Panc1 (cell line): ENCODE results near the gene ZNF785.
A peak's percentile ranks its signal among the peaks of the same experiment; 100 is the strongest.

Experiments used
- POLR2AphosphoS5 ChIP-seq: IDR thresholded peaks from 2 replicates; pipeline ENCODE4 v1.6.1; 2012; ENCODE audit warnings: mild to moderate bottlenecking, low read depth, low read length, moderate library complexity
- TCF7L2 ChIP-seq: IDR thresholded peaks from 2 replicates; pipeline ENCODE4 v1.6.1; 2011; ENCODE audit warnings: mild to moderate bottlenecking, low read depth, low read length, inconsistent platforms
- TF ChIP-seq, protein P1 (sequence below): fragments of 450-650 bp; IDR thresholded peaks from 2 replicates; pipeline ENCODE4 v1.5.1; 2017; ENCODE audit warnings: mild to moderate bottlenecking
- TF ChIP-seq, protein P2 (sequence below), 2 experiments: IDR thresholded peaks; 2 replicates each; pipeline ENCODE4 v1.6.1; 2011 to 2012; ENCODE audit warnings: low read depth in 2 of 2, control low read depth in 1 of 2, low read length in 1 of 2, mild to moderate bottlenecking in 1 of 2, moderate library complexity in 1 of 2; ENCODE audit not compliant: insufficient read depth in 1 of 2

DNA sequence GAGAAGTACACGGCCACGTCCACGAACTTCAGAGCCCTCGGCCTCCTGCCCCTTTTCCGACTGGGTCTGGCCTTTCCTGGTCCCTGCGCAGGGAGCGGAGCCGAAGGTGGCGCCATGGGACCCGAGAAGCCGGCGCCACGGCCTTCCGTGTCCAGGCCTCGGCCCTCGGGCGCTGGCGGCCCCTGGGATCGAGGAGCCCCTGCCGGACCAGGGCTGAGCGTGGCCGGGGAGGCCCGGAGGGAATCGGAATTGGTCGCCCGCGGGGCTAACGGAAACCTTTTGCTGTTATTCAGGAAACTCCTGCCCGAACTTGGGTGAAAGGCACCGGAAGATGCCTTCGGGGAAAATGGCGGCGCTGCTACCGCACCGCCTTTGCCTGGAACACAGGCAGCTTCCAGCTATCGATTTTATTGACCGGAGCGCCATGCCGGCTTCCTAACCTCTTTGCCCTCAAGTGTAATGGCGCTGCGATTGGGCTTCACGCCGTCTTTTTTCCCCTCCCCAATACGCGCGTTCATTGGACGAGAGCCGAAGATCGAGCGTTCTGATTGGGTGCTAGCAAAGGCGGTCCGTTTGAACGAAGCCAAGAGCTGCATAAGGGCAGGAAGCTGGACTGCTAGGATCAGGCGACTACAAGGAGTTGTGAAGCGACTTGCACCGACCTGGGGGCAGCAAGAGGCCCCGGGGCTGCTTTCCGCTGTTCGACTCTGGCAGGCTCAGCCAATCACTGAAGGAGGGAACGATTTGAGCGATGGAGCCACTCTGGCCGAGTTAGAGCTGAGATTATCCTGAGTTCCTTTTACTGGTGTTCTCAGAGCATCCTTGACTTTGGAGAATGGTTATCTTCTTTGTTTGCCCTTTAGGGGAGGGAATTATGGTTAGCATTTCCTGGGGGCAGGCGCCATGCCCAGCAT lies 24.7 kb upstream of the ZNF785 start, which contains the start of gene ZNF689:
- TF ChIP-seq, protein P1, sequence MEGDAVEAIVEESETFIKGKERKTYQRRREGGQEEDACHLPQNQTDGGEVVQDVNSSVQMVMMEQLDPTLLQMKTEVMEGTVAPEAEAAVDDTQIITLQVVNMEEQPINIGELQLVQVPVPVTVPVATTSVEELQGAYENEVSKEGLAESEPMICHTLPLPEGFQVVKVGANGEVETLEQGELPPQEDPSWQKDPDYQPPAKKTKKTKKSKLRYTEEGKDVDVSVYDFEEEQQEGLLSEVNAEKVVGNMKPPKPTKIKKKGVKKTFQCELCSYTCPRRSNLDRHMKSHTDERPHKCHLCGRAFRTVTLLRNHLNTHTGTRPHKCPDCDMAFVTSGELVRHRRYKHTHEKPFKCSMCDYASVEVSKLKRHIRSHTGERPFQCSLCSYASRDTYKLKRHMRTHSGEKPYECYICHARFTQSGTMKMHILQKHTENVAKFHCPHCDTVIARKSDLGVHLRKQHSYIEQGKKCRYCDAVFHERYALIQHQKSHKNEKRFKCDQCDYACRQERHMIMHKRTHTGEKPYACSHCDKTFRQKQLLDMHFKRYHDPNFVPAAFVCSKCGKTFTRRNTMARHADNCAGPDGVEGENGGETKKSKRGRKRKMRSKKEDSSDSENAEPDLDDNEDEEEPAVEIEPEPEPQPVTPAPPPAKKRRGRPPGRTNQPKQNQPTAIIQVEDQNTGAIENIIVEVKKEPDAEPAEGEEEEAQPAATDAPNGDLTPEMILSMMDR = no peak
- TF ChIP-seq, protein P2, sequence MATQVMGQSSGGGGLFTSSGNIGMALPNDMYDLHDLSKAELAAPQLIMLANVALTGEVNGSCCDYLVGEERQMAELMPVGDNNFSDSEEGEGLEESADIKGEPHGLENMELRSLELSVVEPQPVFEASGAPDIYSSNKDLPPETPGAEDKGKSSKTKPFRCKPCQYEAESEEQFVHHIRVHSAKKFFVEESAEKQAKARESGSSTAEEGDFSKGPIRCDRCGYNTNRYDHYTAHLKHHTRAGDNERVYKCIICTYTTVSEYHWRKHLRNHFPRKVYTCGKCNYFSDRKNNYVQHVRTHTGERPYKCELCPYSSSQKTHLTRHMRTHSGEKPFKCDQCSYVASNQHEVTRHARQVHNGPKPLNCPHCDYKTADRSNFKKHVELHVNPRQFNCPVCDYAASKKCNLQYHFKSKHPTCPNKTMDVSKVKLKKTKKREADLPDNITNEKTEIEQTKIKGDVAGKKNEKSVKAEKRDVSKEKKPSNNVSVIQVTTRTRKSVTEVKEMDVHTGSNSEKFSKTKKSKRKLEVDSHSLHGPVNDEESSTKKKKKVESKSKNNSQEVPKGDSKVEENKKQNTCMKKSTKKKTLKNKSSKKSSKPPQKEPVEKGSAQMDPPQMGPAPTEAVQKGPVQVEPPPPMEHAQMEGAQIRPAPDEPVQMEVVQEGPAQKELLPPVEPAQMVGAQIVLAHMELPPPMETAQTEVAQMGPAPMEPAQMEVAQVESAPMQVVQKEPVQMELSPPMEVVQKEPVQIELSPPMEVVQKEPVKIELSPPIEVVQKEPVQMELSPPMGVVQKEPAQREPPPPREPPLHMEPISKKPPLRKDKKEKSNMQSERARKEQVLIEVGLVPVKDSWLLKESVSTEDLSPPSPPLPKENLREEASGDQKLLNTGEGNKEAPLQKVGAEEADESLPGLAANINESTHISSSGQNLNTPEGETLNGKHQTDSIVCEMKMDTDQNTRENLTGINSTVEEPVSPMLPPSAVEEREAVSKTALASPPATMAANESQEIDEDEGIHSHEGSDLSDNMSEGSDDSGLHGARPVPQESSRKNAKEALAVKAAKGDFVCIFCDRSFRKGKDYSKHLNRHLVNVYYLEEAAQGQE (IDR thresholded peaks at IDR 0.05; ENCODE audit: insufficient read depth in 1 of 2, low read depth in 2 of 2, low read length in 1 of 2) = peak in 1 of 2 experiments; percentile 37; a peak in 1 of 4 replicates
- TF ChIP-seq POLR2AphosphoS5 = peak; percentile 60
- peak; percentile 85 for TF ChIP-seq TCF7L2
